ENCODE results near the gene NR1H3.

NR1H3 gene

DNA sequence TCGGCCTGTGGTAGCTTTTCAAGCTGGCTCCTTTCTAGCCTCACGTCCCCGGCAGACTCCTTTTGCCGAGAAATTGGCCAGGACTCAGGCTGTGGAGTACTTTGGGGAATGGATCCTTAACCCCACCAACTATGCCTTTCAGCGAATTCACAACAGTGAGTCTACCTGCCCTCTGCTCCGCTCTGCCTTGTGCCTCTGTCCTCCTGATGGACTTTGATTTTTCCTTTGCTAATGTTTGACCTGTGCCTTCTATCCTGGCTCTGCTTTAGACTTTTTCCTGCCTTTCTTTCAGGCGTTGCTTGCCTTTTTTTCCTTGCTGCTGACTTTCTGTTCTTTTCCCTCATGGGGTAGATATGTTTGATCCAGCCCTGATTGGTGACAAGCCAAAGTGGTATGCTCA lies 24.7 kb downstream of the NR1H3 start:
- no peak overlapping the region for H3K27ac ChIP-seq (replicated peaks)

DNA sequence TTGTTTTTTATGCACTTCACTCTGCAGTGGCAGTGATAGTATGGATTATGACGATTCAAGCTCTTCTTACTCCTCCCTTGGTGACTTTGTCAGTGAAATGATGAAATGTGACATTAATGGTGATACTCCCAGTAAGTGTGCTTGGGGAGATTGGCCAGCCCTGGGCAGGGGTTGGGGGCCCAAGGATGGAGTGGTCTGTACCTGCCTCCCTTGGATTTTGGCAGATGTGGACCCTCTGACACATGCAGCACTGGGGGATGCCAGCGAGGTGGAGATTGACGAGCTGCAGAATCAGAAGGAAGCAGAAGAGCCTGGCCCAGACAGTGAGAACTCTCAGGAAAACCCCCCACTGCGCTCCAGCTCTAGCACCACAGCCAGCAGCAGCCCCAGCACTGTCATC lies 26.4 kb downstream of the NR1H3 start:
- Histone ChIP-seq H3K27me3 (ENCODE audit: insufficient read depth, poor library complexity, severe bottlenecking) (no peaks in the 10 kb centered on the region), H3K27ac (replicated peaks) (no peak overlapping the region), H3K4me3 (replicated peaks; ENCODE audit: insufficient read depth, low read length) (no peak overlapping the region)
- no peak for DNase-seq (ENCODE audit: low read depth in 1 of 2, low spot score in 1 of 2)
- TF ChIP-seq GABPA (IDR thresholded peaks at IDR 0.05; ENCODE audit: low read depth) (no peak), REST (IDR thresholded peaks at IDR 0.05; ENCODE audit: insufficient replicate concordance, low read depth) (no peak), POLR2AphosphoS5 (IDR thresholded peaks at IDR 0.05; ENCODE audit: low read depth) (no peak), SPI1 (IDR thresholded peaks at IDR 0.05; ENCODE audit: borderline replicate concordance, low read depth) (no peak)
- TF ChIP-seq, protein P1, sequence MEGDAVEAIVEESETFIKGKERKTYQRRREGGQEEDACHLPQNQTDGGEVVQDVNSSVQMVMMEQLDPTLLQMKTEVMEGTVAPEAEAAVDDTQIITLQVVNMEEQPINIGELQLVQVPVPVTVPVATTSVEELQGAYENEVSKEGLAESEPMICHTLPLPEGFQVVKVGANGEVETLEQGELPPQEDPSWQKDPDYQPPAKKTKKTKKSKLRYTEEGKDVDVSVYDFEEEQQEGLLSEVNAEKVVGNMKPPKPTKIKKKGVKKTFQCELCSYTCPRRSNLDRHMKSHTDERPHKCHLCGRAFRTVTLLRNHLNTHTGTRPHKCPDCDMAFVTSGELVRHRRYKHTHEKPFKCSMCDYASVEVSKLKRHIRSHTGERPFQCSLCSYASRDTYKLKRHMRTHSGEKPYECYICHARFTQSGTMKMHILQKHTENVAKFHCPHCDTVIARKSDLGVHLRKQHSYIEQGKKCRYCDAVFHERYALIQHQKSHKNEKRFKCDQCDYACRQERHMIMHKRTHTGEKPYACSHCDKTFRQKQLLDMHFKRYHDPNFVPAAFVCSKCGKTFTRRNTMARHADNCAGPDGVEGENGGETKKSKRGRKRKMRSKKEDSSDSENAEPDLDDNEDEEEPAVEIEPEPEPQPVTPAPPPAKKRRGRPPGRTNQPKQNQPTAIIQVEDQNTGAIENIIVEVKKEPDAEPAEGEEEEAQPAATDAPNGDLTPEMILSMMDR (IDR thresholded peaks at IDR 0.05; ENCODE audit: insufficient read depth, low read length): no peak

More for the DNA sequence above, 24.7 kb downstream of the NR1H3 start:
- no peak overlapping the region for H3K4me3 ChIP-seq (replicated peaks; ENCODE audit: insufficient read depth, low read length)
- no peaks in the 10 kb centered on the region for H3K27me3 ChIP-seq (ENCODE audit: insufficient read depth, poor library complexity, severe bottlenecking)
- no peak for DNase-seq (ENCODE audit: low read depth in 1 of 2, low spot score in 1 of 2)
- TF ChIP-seq, protein P1 (IDR thresholded peaks at IDR 0.05; ENCODE audit: insufficient read depth, low read length): no peak
- TF ChIP-seq GABPA (IDR thresholded peaks at IDR 0.05; ENCODE audit: low read depth) (no peak), POLR2AphosphoS5 (IDR thresholded peaks at IDR 0.05; ENCODE audit: low read depth) (no peak), REST (IDR thresholded peaks at IDR 0.05; ENCODE audit: insufficient replicate concordance, low read depth) (no peak), SPI1 (IDR thresholded peaks at IDR 0.05; ENCODE audit: borderline replicate concordance, low read depth) (no peak)

DNA sequence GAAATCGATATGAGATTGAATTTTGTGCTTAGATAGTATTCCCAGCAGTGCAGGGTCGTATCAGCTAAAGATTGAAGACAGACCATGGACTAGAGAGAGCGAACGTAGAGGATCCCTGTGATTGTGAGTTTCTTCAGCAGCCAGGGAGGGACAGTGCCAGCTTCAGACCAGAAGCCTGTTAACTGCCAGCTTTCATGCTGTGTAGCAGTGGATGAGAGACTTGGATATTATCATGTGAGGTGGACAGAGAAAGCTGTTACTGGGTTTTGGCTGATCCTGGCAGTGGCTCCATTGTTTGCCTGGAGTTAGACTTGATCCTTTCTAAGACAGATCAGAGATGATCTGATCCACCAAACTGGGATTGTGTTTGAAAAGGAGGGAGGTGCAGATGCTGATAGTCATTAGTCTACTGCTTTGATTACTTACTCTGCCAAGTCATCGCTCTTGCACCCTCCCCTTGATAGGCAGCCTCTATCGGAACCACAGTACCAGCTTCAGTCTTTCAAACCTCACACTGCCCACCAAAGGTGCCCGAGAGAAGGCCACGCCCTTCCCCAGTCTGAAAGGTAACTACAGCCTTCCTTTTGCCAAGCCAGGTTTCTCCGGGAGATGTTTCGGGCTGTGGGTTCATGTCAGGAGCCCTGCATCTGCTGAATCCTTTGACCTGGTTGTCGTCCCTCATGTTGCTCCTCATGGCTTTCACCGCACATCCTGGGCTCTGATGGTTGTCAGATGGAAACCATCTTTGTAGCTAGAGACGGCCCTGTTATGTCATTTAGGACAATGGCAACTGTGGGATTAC lies 28.4 kb downstream of the NR1H3 start:
- TF ChIP-seq POLR2AphosphoS5 (IDR thresholded peaks at IDR 0.05; ENCODE audit: low read depth) (no peak), SPI1 (IDR thresholded peaks at IDR 0.05; ENCODE audit: borderline replicate concordance, low read depth) (no peak), GABPA (IDR thresholded peaks at IDR 0.05; ENCODE audit: low read depth) (no peak), REST (IDR thresholded peaks at IDR 0.05; ENCODE audit: insufficient replicate concordance, low read depth) (no peak)
- TF ChIP-seq, protein P1 (IDR thresholded peaks at IDR 0.05; ENCODE audit: insufficient read depth, low read length): no peak
- no peak overlapping the region for H3K27ac ChIP-seq (replicated peaks)

More for the DNA sequence above, 28.4 kb downstream of the NR1H3 start:
- Histone ChIP-seq H3K27me3 (ENCODE audit: insufficient read depth, poor library complexity, severe bottlenecking) (no peaks in the 10 kb centered on the region), H3K4me3 (replicated peaks; ENCODE audit: insufficient read depth, low read length) (no peak overlapping the region)
- DNase-seq (ENCODE audit: low read depth in 1 of 2, low spot score in 1 of 2): no peak

All from HL-60 (cell line).